ENCODE data around the gene KLK4. TPM values are rescaled to one million over a fixed set of nuclear protein-coding genes. Genes with fewer than 3 reads are reported as not detected.

Gene KLK4
- total RNA-seq, 4 donors from 2014 or later = not detected

GRCh38 chr19:50916069-50916468, 4.9 kb upstream of the KLK4 start:
- H3K4me1 ChIP-seq = peaks cover 0 to 7% (median 4%) of the 10 kb centered on the region in 3 donors
- H3K27me3 ChIP-seq = peaks cover 0 to 91% (median 6%) of the 10 kb centered on the region in 4 donors
- TF ChIP-seq POLR2A (IDR thresholded peaks at IDR 0.05) (no peak), CTCF (IDR thresholded peaks at IDR 0.05) (no peak)
- no peaks in the 10 kb centered on the region for H3K9me3 ChIP-seq
- H3K4me3 ChIP-seq = no peak overlapping the region
- H3K36me3 ChIP-seq = no peaks in the 10 kb centered on the region
- intact Hi-C loops (cut with DNase I) = no loop called here
- no peak for DNase-seq
- WGBS, 2 donors = 82 to 95% methylated on average over 1 of the region's 2 CpGs
- H3K27ac ChIP-seq = no peak overlapping the region

GRCh38 chr19:50912727-50913716, 1.8 kb upstream of the KLK4 start:
- TF ChIP-seq POLR2A (IDR thresholded peaks at IDR 0.05) (no peak), CTCF (IDR thresholded peaks at IDR 0.05) (no peak)
- Histone ChIP-seq H3K36me3 (no peaks in the 10 kb centered on the region), H3K27me3 (peaks cover 0 to 96% (median 16%) of the 10 kb centered on the region in 4 donors), H3K4me1 (peaks cover 0 to 18% (median 10%) of the 10 kb centered on the region in 3 donors), H3K4me3 (no peak overlapping the region), H3K9me3 (no peaks in the 10 kb centered on the region), H3K27ac (no peak overlapping the region)
- intact Hi-C loops (cut with DNase I) = no loop called here
- WGBS, 2 donors = 8 to 9% methylated on average over 22 to 28 of the region's 29 CpGs
- DNase-seq = no peak

GRCh38 chr19:50912102-50912599, 956 bp upstream of the KLK4 start:
- intact Hi-C loops (cut with DNase I) = no loop called here
- Histone ChIP-seq H3K4me1 (peaks cover 0 to 18% (median 10%) of the 10 kb centered on the region in 3 donors), H3K27me3 (peaks cover 0 to 96% (median 16%) of the 10 kb centered on the region in 4 donors), H3K36me3 (no peaks in the 10 kb centered on the region), H3K4me3 (no peak overlapping the region), H3K27ac (no peak overlapping the region), H3K9me3 (no peaks in the 10 kb centered on the region)
- no peak for TF ChIP-seq POLR2A (IDR thresholded peaks at IDR 0.05)
- TF ChIP-seq CTCF (IDR thresholded peaks at IDR 0.05) = no peak
- DNase-seq = no peak
- 15 to 21% methylated on average over 12 to 18 of the region's 21 CpGs for whole genome bisulfite sequencing, 2 donors

GRCh38 chr19:50910722-50911121, 473 bp downstream of the KLK4 start:
- Histone ChIP-seq H3K27ac (no peak overlapping the region), H3K36me3 (no peaks in the 10 kb centered on the region), H3K27me3 (peaks cover 0 to 96% (median 16%) of the 10 kb centered on the region in 4 donors), H3K4me1 (peaks cover 0 to 18% (median 10%) of the 10 kb centered on the region in 3 donors), H3K4me3 (no peak overlapping the region), H3K9me3 (no peaks in the 10 kb centered on the region)
- intact Hi-C loops (cut with DNase I) = no loop called here
- TF ChIP-seq POLR2A (IDR thresholded peaks at IDR 0.05) = no peak
- no peak for TF ChIP-seq CTCF (IDR thresholded peaks at IDR 0.05)
- DNase-seq = no peak
- WGBS, 2 donors = 39 to 42% methylated on average over 2 to 3 of the region's 4 CpGs
